ENCODE measurements around the gene NRG4.
A peak's percentile ranks its signal among the peaks of the same experiment; 100 is the strongest.
"Not testable (repeated sequence)": the region's sequence is repeated elsewhere in the genome, so short reads cannot be mapped to it uniquely, and the experiment has no call there.

NRG4 gene

GRCh38 chr15:75925440-75925839 is 86.8 kb downstream of the NRG4 start:
- no peak for DNase-seq

- DNase-seq = no peak
These were observed 87.6 kb downstream of the NRG4 start for GRCh38 chr15:75924576-75924975.

GRCh38 chr15:75923756-75924155 is 88.5 kb downstream of the NRG4 start:
- no peak for DNase-seq

GRCh38 chr15:75921732-75922703 is 90.2 kb downstream of the NRG4 start:
- DNase-seq = no peak

- no peak for DNase-seq
These were observed 92.1 kb downstream of the NRG4 start for GRCh38 chr15:75920079-75920478.

DNA sequence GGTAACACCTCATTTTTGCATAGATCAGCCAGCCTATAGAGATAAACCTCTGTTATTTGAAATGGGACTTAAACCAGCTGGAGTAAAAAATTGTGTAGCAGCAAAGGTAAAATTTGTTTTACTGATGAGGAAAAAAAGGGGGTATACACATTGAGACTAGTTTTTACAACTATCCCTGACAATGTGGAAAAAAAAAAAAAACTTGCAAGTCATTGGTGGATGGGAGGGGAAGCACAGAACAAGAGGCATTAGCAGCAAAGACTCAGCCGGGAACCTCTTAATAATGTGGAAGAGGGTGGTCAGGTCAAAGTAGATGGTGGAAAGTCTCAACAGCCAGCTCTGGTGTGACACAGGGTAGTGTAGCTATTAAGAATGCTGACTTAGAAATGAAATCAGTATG is 94.1 kb downstream of the NRG4 start:
- DNase-seq = no peak

- no peak for DNase-seq
These were observed 95.2 kb downstream of the NRG4 start for GRCh38 chr15:75916978-75917377.

- DNase-seq = not testable (repeated sequence)
These were observed 101.9 kb downstream of the NRG4 start for GRCh38 chr15:75910355-75910754.

DNA sequence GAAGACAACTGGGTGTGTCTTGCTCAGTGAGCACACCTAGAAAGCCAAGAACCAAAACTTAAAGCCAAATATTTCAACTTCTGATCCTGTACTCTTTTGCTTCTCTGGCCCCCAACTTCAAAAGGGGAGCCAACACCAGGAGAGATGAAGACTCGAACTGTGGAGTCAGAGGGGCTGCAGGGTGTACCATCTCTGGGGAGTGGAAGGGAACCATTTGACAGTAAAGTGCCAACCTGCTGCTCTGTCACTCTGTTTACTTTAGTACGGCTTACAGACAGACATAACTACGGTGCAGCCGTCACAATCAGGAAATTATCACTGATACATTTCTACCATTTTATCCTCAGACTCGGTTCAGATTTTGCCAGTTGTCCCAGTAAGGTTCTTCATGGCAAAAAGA is 107.0 kb downstream of the NRG4 start:
- no peak for DNase-seq

- peak; percentile 87 for DNase-seq
These were observed 108.6 kb downstream of the NRG4 start, which contains the start of gene FBXO22 for GRCh38 chr15:75903331-75904239. TSS of gene FBXO22 (plus strand) at chr15:75903878. CDS start at chr15:75903964, 86 bp downstream.

GRCh38 chr15:75902129-75902557 is 110.1 kb downstream of the NRG4 start:
- no peak for DNase-seq

- no peak for DNase-seq
These were observed 111.6 kb downstream of the NRG4 start for GRCh38 chr15:75900577-75900976.

DNA sequence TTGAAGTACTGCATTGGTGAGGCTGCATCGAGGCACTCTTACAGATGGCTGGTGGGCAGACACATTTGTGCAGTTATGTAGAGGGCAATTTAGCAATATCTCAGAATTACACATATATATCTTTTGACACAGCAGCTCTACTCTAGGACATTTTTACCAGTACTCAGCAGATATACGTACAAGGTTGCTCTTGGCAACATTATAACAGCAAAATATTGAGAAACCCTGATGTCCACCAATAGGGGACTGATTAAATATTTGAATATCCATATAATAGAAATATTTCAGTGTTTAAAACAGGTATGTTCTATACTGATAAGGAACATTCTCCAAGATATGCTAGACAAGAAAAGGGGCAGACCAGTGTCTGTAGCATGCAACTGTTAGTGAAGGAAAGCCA is 116.5 kb downstream of the NRG4 start:
- DNase-seq = no peak

GRCh38 chr15:75891895-75892294 is 120.3 kb downstream of the NRG4 start:
- no peak for DNase-seq
